NB4 (cell line): Measurements from ENCODE around the gene NDUFAF3.

Source experiments
- DNase-seq: peaks from one replicate; pipeline ENCODE4 v3.0.0; 2010; ENCODE audit warnings: low read depth
- H3K4me3 ChIP-seq: one replicate; pipeline ENCODE4 v1.5.1; 2011; ENCODE audit warnings: mild to moderate bottlenecking, low read depth, low read length, moderate library complexity
- CTCF ChIP-seq: IDR thresholded peaks from one replicate; pipeline ENCODE4 v1.5.1; 2012; ENCODE audit warnings: low read depth, low read length
- MAX ChIP-seq: IDR thresholded peaks from 2 replicates; pipeline ENCODE4 v1.6.1; 2011; ENCODE audit warnings: low read depth, low read length
- MYC ChIP-seq: IDR thresholded peaks from 2 replicates; pipeline ENCODE4 v1.6.1; 2011; ENCODE audit warnings: low read depth, low read length
- POLR2A ChIP-seq: IDR thresholded peaks from 2 replicates; pipeline ENCODE4 v1.6.1; 2011; ENCODE audit warnings: mild to moderate bottlenecking; ENCODE audit not compliant: insufficient read length; ENCODE audit errors: extremely low read depth

The NDUFAF3 gene

GRCh38 chr3:49015765-49016164 lies 6.2 kb upstream of the NDUFAF3 start:
- H3K4me3 ChIP-seq: no peak overlapping the region
- no peak for TF ChIP-seq CTCF
- no peak for TF ChIP-seq MAX
- no peak for TF ChIP-seq POLR2A
- TF ChIP-seq MYC: no peak
- no peak for DNase-seq

- H3K4me3 ChIP-seq: no peak overlapping the region
- DNase-seq: no peak
- TF ChIP-seq POLR2A (no peak), MAX (no peak), MYC (no peak), CTCF (no peak)
These were observed 5.3 kb upstream of the NDUFAF3 start for GRCh38 chr3:49016414-49017228.

GRCh38 chr3:49017229-49017970 lies 4.5 kb upstream of the NDUFAF3 start:
- H3K4me3 ChIP-seq: peak overlapping the region; percentile 97
- TF ChIP-seq MAX (no peak), POLR2A (no peak), CTCF (no peak), MYC (no peak)
- peak; percentile 57 for DNase-seq

- TF ChIP-seq MYC: peak; percentile 39; the same call in 1 of the 2 replicates
- peak; percentile 46 for TF ChIP-seq POLR2A
- TF ChIP-seq MAX: no peak
- DNase-seq: peak; percentile 84
These were observed 3.8 kb upstream of the NDUFAF3 start, which contains the start of gene DALRD3 for GRCh38 chr3:49017971-49018706. Gene DALRD3, minus strand, starts transcription at chr3:49018580. Its CDS starts 16 bp downstream, at chr3:49018564.

GRCh38 chr3:49018707-49019006 lies 3.3 kb upstream of the NDUFAF3 start:
- TF ChIP-seq MAX (no peak), MYC (no peak), POLR2A (no peak), CTCF (no peak)
- H3K4me3 ChIP-seq: peak overlapping the region; percentile 97
- no peak for DNase-seq

More at GRCh38 chr3:49017971-49018706, 3.8 kb upstream of the NDUFAF3 start, which contains the start of gene DALRD3:
- peak within 1 kb of the TSS; percentile 97 for H3K4me3 ChIP-seq
